Right renal pelvis (tissue), 4 donors: ENCODE measurements around the gene MRRF. TPM values are rescaled to one million over a fixed set of nuclear protein-coding genes. Genes with fewer than 3 reads are reported as not detected.

Experiments
- DNase-seq, 4 donors: peaks; one replicate each; pipeline ENCODE4 v3.0.0-alpha.2; 2013; ENCODE audit warnings: low read depth in 4 of 4, low spot score in 3 of 4, missing footprints in 1 of 4
- polyA plus RNA-seq, 4 donors: library from polyadenylated mRNA; unstranded; fragments of 120-200 nt; gene quantifications; one replicate each; pipeline ENCODE4 v1.2.1, GENCODE V29; 2013; ENCODE audit not compliant: insufficient read length in 4 of 4

The MRRF gene
- polyA plus RNA-seq, 4 donors: 39.4 to 47.1 (median 44.9) TPM

GRCh38 chr9:122228191-122228567 lies 36.5 kb upstream of the MRRF start:
- DNase-seq: no peak

- DNase-seq: no peak
Observed at GRCh38 chr9:122228568-122229484, 35.9 kb upstream of the MRRF start, which contains the start of gene LHX6. LHX6 (minus strand) TSS chr9:122228957; CDS start chr9:122228740, 217 bp downstream.

GRCh38 chr9:122229485-122229837 lies 35.2 kb upstream of the MRRF start:
- DNase-seq: no peak

- DNase-seq: no peak
Observed at GRCh38 chr9:122232796-122233306, 31.8 kb upstream of the MRRF start.

GRCh38 chr9:122234022-122234748 lies 30.5 kb upstream of the MRRF start:
- no peak for DNase-seq

GRCh38 chr9:122236681-122237080 lies 28.0 kb upstream of the MRRF start:
- no peak for DNase-seq

- no peak for DNase-seq
Observed at GRCh38 chr9:122239722-122240121, 25.0 kb upstream of the MRRF start.

GRCh38 chr9:122244349-122244748 lies 20.3 kb upstream of the MRRF start:
- DNase-seq: no peak

GRCh38 chr9:122246666-122247065 lies 18.0 kb upstream of the MRRF start:
- DNase-seq: no peak

GRCh38 chr9:122248448-122248865 lies 16.2 kb upstream of the MRRF start:
- DNase-seq: no peak

GRCh38 chr9:122251351-122251750 lies 13.3 kb upstream of the MRRF start:
- no peak for DNase-seq

- no peak for DNase-seq
Observed at GRCh38 chr9:122252796-122253195, 11.9 kb upstream of the MRRF start.

- DNase-seq: no peak
Observed at GRCh38 chr9:122254761-122255160, 9.9 kb upstream of the MRRF start.

GRCh38 chr9:122256206-122256605 lies 8.5 kb upstream of the MRRF start:
- DNase-seq: no peak

- no peak for DNase-seq
Observed at GRCh38 chr9:122258886-122259415, 5.7 kb upstream of the MRRF start.

GRCh38 chr9:122261469-122261881 lies 3.2 kb upstream of the MRRF start:
- no peak for DNase-seq

GRCh38 chr9:122262073-122262472 lies 2.6 kb upstream of the MRRF start:
- DNase-seq: no peak

- no peak for DNase-seq
Observed at GRCh38 chr9:122263699-122264349, 858 bp upstream of the MRRF start.

GRCh38 chr9:122265149-122265915 lies 650 bp downstream of the MRRF start:
- DNase-seq: peak in 2 of 4 donors; percentile 3 to 22
